K562 (cell line): Measurements from ENCODE around the gene HPN. TPM values are rescaled to one million over a fixed set of nuclear protein-coding genes. Genes with fewer than 3 reads are reported as not detected.

ENCODE experiments used
- HCFC1 ChIP-seq: IDR thresholded peaks from 2 replicates; pipeline ENCODE4 v1.6.1; 2012; ENCODE audit warnings: low read depth, low read length, improper control_type of control experiment
- MAFF ChIP-seq: IDR thresholded peaks from 2 replicates; pipeline ENCODE4 v1.6.1; 2012; ENCODE audit warnings: low read length, improper control_type of control experiment
- MCM3 ChIP-seq: fragments of 450-650 bp; IDR thresholded peaks from 2 replicates; pipeline ENCODE4 v1.6.1; 2016
- NFIC ChIP-seq: fragments of 450-650 bp; IDR thresholded peaks from 2 replicates; pipeline ENCODE4 v1.6.1; 2017; ENCODE audit warnings: mild to moderate bottlenecking, inconsistent platforms
- SIRT6 ChIP-seq: IDR thresholded peaks from one replicate; pipeline ENCODE4 v1.6.1; 2012; ENCODE audit warnings: low read depth, mild to moderate bottlenecking, control low read depth, inconsistent platforms, low read length, moderate library complexity
- TSC22D4 ChIP-seq: fragments of 450-650 bp; IDR thresholded peaks from 2 replicates; pipeline ENCODE4 v1.6.1; 2016; ENCODE audit warnings: missing genetic modification characterization, missing biosample characterization, control low read depth
- ZNF589 ChIP-seq: fragments of 200-800 bp; sonication (Bioruptor generic); IDR thresholded peaks from 2 replicates; pipeline ENCODE4 v1.6.1; 2016; ENCODE audit warnings: low read depth, missing genetic modification characterization, missing compliant biosample characterization
- ZNF79 ChIP-seq: fragments of 250-450 bp; sonication (Bioruptor Pico); IDR thresholded peaks from 2 replicates; pipeline ENCODE4 v1.4.0; 2020; ENCODE audit warnings: low read depth, mild to moderate bottlenecking, moderate library complexity
- polyA plus RNA-seq, 8 experiments: library from polyadenylated mRNA; depleted of rRNA in 4 of 8; stranded (reverse) in 5 of 8; unstranded in 3 of 8; fragments of >200 nt; fragmentation: Nextera tagmentation in 2 of 8; fragmentation: Illumina TruSeq in 1 of 8; extraction: Ambion mirVana in 2 of 8; extraction: Trizol in 1 of 8; gene quantifications; 2 replicates each; pipeline versions ENCODE4 v1.2.1 to v1.2.3, GENCODE V29; 2011 to 2014; ENCODE audit warnings: inconsistent platforms in 1 of 8, missing spikeins in 1 of 8
- total RNA-seq, 7 experiments: library from RNA; depleted of rRNA in 6 of 7; stranded (reverse); fragments of >200 nt in 6 of 7; fragmentation: Illumina TruSeq in 2 of 7; extraction: Trizol in 2 of 7; gene quantifications; 2 replicates each; pipeline versions ENCODE4 v1.2.1 to v1.2.3, GENCODE V29; 2011 to 2021; ENCODE audit warnings: low replicate concordance in 1 of 7
- TF ChIP-seq, protein P1 (sequence below): fragments of 450-650 bp; conservative IDR thresholded peaks from 2 replicates; pipeline ENCODE4 v1.6.1; 2016; ENCODE audit warnings: missing genetic modification characterization, low read depth, mild to moderate bottlenecking, control low read depth, missing compliant biosample characterization
- TF ChIP-seq, protein P2 (sequence below): fragments of 450-650 bp; IDR thresholded peaks from 2 replicates; pipeline ENCODE4 v1.6.1; 2016; ENCODE audit warnings: low read depth
- TF ChIP-seq, protein P3 (sequence below): sonication (generic); formaldehyde crosslinking; IDR thresholded peaks from 2 replicates; pipeline ENCODE4 v1.8.0; 2022; ENCODE audit warnings: missing genetic modification reagents, mild to moderate bottlenecking, borderline replicate concordance

HPN gene
- total and polyA plus RNA-seq, 9 of the 15 experiments (the other 6 are each of a cell fraction or from before 2014, with no cell fraction given), result 0.10 to 0.20 TPM; not detected in 7

DNA sequence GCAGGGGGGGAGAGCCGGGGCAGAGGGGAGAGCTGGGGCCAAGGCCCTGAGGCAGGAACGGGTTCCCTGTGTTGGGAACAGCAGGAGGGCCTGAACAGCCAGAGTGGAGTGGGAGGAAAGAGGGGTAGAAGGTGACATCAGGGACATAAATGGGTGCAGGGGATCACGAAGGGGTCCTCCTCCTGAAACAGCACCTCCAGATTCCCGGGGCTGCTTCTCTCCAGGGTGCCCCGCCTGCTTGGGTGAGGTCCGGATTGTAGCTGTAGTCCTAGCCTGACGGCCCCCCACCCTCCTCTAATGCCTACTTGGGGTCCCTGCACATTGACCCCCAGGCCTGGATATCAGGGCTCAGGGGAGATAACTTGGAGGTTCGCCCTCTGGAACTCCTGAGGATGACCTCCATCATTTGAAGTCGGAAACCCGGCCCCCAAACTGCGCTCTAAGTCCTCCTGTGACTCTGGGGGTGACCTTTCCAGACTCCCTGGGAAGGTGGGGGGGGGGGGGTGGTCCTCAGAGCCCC, 11.7 kb upstream of the HPN start (continued):
- TF ChIP-seq, protein P1, sequence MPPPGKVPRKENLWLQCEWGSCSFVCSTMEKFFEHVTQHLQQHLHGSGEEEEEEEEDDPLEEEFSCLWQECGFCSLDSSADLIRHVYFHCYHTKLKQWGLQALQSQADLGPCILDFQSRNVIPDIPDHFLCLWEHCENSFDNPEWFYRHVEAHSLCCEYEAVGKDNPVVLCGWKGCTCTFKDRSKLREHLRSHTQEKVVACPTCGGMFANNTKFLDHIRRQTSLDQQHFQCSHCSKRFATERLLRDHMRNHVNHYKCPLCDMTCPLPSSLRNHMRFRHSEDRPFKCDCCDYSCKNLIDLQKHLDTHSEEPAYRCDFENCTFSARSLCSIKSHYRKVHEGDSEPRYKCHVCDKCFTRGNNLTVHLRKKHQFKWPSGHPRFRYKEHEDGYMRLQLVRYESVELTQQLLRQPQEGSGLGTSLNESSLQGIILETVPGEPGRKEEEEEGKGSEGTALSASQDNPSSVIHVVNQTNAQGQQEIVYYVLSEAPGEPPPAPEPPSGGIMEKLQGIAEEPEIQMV, result no peak
- TF ChIP-seq SIRT6 (no peak), NFIC (no peak), HCFC1 (no peak), MCM3 (no peak), TSC22D4 (no peak), MAFF (no peak), ZNF589 (no peak), ZNF79 (CRISPR knock-in tag) (no peak)
- TF ChIP-seq, protein P2, sequence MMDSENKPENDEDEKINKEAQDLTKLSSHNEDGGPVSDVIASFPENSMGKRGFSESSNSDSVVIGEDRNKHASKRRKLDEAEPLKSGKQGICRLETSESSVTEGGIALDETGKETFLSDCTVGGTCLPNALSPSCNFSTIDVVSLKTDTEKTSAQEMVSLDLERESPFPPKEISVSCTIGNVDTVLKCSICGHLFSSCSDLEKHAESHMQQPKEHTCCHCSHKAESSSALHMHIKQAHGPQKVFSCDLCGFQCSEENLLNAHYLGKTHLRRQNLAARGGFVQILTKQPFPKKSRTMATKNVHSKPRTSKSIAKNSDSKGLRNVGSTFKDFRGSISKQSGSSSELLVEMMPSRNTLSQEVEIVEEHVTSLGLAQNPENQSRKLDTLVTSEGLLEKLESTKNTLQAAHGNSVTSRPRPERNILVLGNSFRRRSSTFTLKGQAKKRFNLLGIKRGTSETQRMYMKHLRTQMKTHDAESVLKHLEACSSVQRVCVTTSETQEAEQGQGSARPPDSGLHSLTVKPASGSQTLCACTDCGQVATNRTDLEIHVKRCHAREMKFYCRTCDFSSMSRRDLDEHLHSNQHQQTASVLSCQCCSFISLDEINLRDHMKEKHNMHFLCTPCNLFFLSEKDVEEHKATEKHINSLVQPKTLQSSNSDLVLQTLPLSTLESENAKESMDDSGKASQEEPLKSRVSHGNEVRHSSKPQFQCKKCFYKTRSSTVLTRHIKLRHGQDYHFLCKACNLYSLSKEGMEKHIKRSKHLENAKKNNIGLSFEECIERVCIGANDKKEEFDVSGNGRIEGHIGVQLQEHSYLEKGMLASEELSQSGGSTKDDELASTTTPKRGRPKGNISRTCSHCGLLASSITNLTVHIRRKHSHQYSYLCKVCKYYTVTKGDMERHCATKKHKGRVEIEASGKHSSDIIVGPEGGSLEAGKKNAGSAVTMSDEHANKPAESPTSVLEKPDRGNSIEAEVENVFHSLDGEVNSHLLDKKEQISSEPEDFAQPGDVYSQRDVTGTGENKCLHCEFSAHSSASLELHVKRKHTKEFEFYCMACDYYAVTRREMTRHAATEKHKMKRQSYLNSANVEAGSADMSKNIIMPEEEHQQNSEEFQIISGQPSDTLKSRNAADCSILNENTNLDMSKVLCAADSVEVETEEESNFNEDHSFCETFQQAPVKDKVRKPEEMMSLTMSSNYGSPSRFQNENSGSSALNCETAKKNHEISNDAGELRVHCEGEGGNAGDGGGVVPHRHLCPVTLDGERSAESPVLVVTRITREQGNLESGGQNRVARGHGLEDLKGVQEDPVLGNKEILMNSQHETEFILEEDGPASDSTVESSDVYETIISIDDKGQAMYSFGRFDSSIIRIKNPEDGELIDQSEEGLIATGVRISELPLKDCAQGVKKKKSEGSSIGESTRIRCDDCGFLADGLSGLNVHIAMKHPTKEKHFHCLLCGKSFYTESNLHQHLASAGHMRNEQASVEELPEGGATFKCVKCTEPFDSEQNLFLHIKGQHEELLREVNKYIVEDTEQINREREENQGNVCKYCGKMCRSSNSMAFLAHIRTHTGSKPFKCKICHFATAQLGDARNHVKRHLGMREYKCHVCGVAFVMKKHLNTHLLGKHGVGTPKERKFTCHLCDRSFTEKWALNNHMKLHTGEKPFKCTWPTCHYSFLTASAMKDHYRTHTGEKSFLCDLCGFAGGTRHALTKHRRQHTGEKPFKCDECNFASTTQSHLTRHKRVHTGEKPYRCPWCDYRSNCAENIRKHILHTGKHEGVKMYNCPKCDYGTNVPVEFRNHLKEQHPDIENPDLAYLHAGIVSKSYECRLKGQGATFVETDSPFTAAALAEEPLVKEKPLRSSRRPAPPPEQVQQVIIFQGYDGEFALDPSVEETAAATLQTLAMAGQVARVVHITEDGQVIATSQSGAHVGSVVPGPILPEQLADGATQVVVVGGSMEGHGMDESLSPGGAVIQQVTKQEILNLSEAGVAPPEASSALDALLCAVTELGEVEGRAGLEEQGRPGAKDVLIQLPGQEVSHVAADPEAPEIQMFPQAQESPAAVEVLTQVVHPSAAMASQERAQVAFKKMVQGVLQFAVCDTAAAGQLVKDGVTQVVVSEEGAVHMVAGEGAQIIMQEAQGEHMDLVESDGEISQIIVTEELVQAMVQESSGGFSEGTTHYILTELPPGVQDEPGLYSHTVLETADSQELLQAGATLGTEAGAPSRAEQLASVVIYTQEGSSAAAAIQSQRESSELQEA, result no peak
- TF ChIP-seq, protein P3, sequence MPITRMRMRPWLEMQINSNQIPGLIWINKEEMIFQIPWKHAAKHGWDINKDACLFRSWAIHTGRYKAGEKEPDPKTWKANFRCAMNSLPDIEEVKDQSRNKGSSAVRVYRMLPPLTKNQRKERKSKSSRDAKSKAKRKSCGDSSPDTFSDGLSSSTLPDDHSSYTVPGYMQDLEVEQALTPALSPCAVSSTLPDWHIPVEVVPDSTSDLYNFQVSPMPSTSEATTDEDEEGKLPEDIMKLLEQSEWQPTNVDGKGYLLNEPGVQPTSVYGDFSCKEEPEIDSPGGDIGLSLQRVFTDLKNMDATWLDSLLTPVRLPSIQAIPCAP, result no peak
- TF ChIP-seq, all 486 proteins: peak for 5
